H1 (cell line): ENCODE measurements around the gene CHRDL1. TPM values are rescaled to one million over a fixed set of nuclear protein-coding genes. Genes with fewer than 3 reads are reported as not detected.

ENCODE experiments used
- CTCF ChIA-PET: fragments of 300-600 bp; sonication (Branson Sonifier 250); formaldehyde crosslinking; loops from one replicate; lab custom pipeline; 2021; ENCODE audit not compliant: partially characterized antibody; lab: Charles Lee
- POLR2A ChIA-PET: fragments of 300-600 bp; sonication (Branson Sonifier 250); formaldehyde crosslinking; loops from one replicate; lab custom pipeline; 2021; ENCODE audit warnings: inconsistent platforms; ENCODE audit not compliant: partially characterized antibody; lab: Charles Lee
- DNase-seq, 2 experiments: peaks; one replicate each; pipeline versions ENCODE4 v3.0.0 to v3.0.0-alpha.2; 2010 to 2022; ENCODE audit warnings: low spot score in 2 of 2, low read depth in 1 of 2, mixed read lengths in 1 of 2
- FAIRE-seq: peaks from 2 replicates; lab custom pipeline; 2011; peaks lifted over from hg19 to GRCh38; lab: Jason Lieb, UNC
- H2AFZ ChIP-seq: 2 replicates; pipeline ENCODE4 v1.8.1; 2012; ENCODE audit warnings: low read length, inconsistent platforms
- H2AK5ac ChIP-seq: 2 replicates; pipeline ENCODE4 v1.6.1; 2013; ENCODE audit warnings: low read depth, low read length
- H2BK120ac ChIP-seq: replicated peaks from 2 replicates; pipeline ENCODE3; 2013; ENCODE audit warnings: low read depth, low read length, inconsistent platforms
- H2BK12ac ChIP-seq: 2 replicates; pipeline ENCODE4 v1.6.1; 2013; ENCODE audit warnings: low read depth, low read length
- H2BK15ac ChIP-seq: 2 replicates; pipeline ENCODE4 v1.6.1; 2013; ENCODE audit warnings: low read length
- H2BK20ac ChIP-seq: 2 replicates; pipeline ENCODE4 v1.6.1; 2013; ENCODE audit warnings: low read length
- H2BK5ac ChIP-seq: 2 replicates; pipeline ENCODE4 v1.6.1; 2013; ENCODE audit warnings: low read depth, low read length
- H3K14ac ChIP-seq: 2 replicates; pipeline ENCODE4 v1.6.1; 2013; ENCODE audit warnings: inconsistent platforms; ENCODE audit not compliant: insufficient read length
- H3K18ac ChIP-seq: 2 replicates; pipeline ENCODE4 v1.6.1; 2013; ENCODE audit warnings: low read length; ENCODE audit errors: extremely low read depth
- H3K23ac ChIP-seq: 2 replicates; pipeline ENCODE4 v1.6.1; 2013; ENCODE audit warnings: inconsistent platforms; ENCODE audit not compliant: insufficient read length
- H3K23me2 ChIP-seq: 2 replicates; pipeline ENCODE4 v1.6.1; 2013; ENCODE audit warnings: low read depth, low read length
- H3K27ac ChIP-seq: 2 replicates; pipeline ENCODE4 v1.6.1; 2011; ENCODE audit warnings: low read depth, low read length, inconsistent platforms
- H3K27me3 ChIP-seq, 4 experiments: replicated peaks in 1 of 4; 1 replicate in 1 of 4; 2 replicates in 3 of 4; pipeline versions ENCODE4 v1.6.1 to v1.8.1; 2011 to 2013; ENCODE audit warnings: low read length in 3 of 4, mild to moderate bottlenecking in 3 of 4, inconsistent platforms in 2 of 4, mixed read lengths in 2 of 4, moderate library complexity in 1 of 4; ENCODE audit not compliant: control insufficient read depth in 3 of 4, insufficient read depth in 3 of 4; ENCODE audit errors: extremely low read depth in 1 of 4
- H3K36me3 ChIP-seq, 4 experiments: 2 replicates each; pipeline versions ENCODE4 v1.6.1 to v1.8.1; 2011 to 2013; ENCODE audit warnings: mild to moderate bottlenecking in 4 of 4, low read length in 3 of 4, moderate library complexity in 2 of 4, control low read depth in 1 of 4, inconsistent platforms in 1 of 4; ENCODE audit not compliant: insufficient read depth in 4 of 4, control insufficient read depth in 2 of 4
- H3K4ac ChIP-seq: replicated peaks from 2 replicates; pipeline ENCODE3; 2013; ENCODE audit warnings: low read length, low read depth, mixed read lengths, inconsistent platforms; ENCODE audit not compliant: insufficient read length
- H3K4me1 ChIP-seq, 4 experiments: replicated peaks in 1 of 4; 1 replicate in 1 of 4; 2 replicates in 3 of 4; pipeline versions ENCODE4 v1.6.1 to v1.8.1; 2011 to 2013; ENCODE audit warnings: low read length in 3 of 4, inconsistent platforms in 2 of 4, mixed read lengths in 1 of 4; ENCODE audit not compliant: insufficient read depth in 4 of 4, control insufficient read depth in 3 of 4
- H3K4me2 ChIP-seq, 2 experiments: 2 replicates each; pipeline versions ENCODE4 v1.6.1 to v1.8.1; 2011 to 2013; ENCODE audit warnings: low read depth in 2 of 2, low read length in 2 of 2, control low read depth in 1 of 2, inconsistent platforms in 1 of 2, mild to moderate bottlenecking in 1 of 2; ENCODE audit not compliant: insufficient read depth in 1 of 2
- H3K4me3 ChIP-seq, 4 experiments: fragments of 200-600, 300-600 bp in 1 of 4; sonication (generic), shearing (Covaris generic), sonication (Bioruptor Twin) in 1 of 4; 2 replicates each; pipeline versions ENCODE4 v1.5.1 to v1.8.1; 2011 to 2016; ENCODE audit warnings: low read length in 4 of 4, low read depth in 3 of 4, control low read depth in 2 of 4, inconsistent platforms in 2 of 4, mild to moderate bottlenecking in 2 of 4, mixed read lengths in 1 of 4, moderate library complexity in 1 of 4; ENCODE audit not compliant: insufficient read depth in 2 of 4; ENCODE audit errors: extremely low read depth in 1 of 4
- H3K56ac ChIP-seq: replicated peaks from 2 replicates; pipeline ENCODE3; 2013; ENCODE audit warnings: low read depth, mild to moderate bottlenecking, mixed read lengths, low read length, inconsistent platforms; ENCODE audit not compliant: insufficient read length
- H3K79me1 ChIP-seq: 2 replicates; pipeline ENCODE4 v1.6.1; 2013; ENCODE audit warnings: low read depth, low read length, control low read depth
- H3K79me2 ChIP-seq, 2 experiments: 2 replicates each; pipeline versions ENCODE4 v1.6.1 to v1.8.1; 2012 to 2013; ENCODE audit warnings: low read length in 2 of 2, mild to moderate bottlenecking in 2 of 2, inconsistent platforms in 1 of 2; ENCODE audit not compliant: insufficient read depth in 2 of 2, control insufficient read depth in 1 of 2
- H3K9ac ChIP-seq, 4 experiments: replicated peaks in 1 of 4; 1 replicate in 1 of 4; 2 replicates in 3 of 4; pipeline versions ENCODE4 v1.6.1 to v1.8.1; 2011 to 2013; ENCODE audit warnings: low read depth in 3 of 4, low read length in 3 of 4, control low read depth in 2 of 4, mild to moderate bottlenecking in 2 of 4, moderate library complexity in 2 of 4, inconsistent platforms in 1 of 4; ENCODE audit errors: extremely low read depth in 1 of 4
- H3K9me3 ChIP-seq, 2 experiments: 2 replicates each; pipeline versions ENCODE4 v1.6.1 to v1.8.1; 2012 to 2013; ENCODE audit warnings: mild to moderate bottlenecking in 2 of 2, moderate library complexity in 2 of 2, control low read depth in 1 of 2, inconsistent platforms in 1 of 2, low read depth in 1 of 2, low read length in 1 of 2, mixed read lengths in 1 of 2; ENCODE audit not compliant: insufficient read depth in 2 of 2
- H4K20me1 ChIP-seq, 2 experiments: replicated peaks in 1 of 2; 2 replicates each; pipeline versions ENCODE3 to v1.8.1; 2011 to 2013; ENCODE audit warnings: inconsistent platforms in 2 of 2, low read length in 2 of 2, mild to moderate bottlenecking in 1 of 2; ENCODE audit not compliant: insufficient read depth in 2 of 2, control insufficient read depth in 1 of 2
- H4K5ac ChIP-seq: 2 replicates; pipeline ENCODE4 v1.6.1; 2013; ENCODE audit warnings: low read length, low read depth, mixed read lengths, inconsistent platforms; ENCODE audit not compliant: insufficient read length
- H4K8ac ChIP-seq: 2 replicates; pipeline ENCODE4 v1.8.0; 2013; ENCODE audit warnings: mild to moderate bottlenecking, moderate library complexity, low read length, inconsistent platforms; ENCODE audit not compliant: insufficient read depth; ENCODE audit errors: extremely low read depth
- H4K91ac ChIP-seq: replicated peaks from 2 replicates; pipeline ENCODE3; 2013; ENCODE audit warnings: low read length, mixed read lengths, inconsistent platforms; ENCODE audit not compliant: insufficient read length
- CBX8 ChIP-seq: fragments of 300-800, 300-1000 bp; sonication (generic); IDR thresholded peaks from 2 replicates; pipeline ENCODE4 v1.7.1; 2016; ENCODE audit warnings: low read depth, low read length, borderline replicate concordance
- EP300 ChIP-seq, 2 experiments: IDR thresholded peaks; 1 replicate in 1 of 2; 2 replicates in 1 of 2; pipeline ENCODE4 v1.6.1; 2011 to 2012; ENCODE audit warnings: low read depth in 2 of 2, low read length in 2 of 2, mild to moderate bottlenecking in 2 of 2, borderline replicate concordance in 1 of 2, inconsistent platforms in 1 of 2, moderate library complexity in 1 of 2
- HDAC2 ChIP-seq, 2 experiments: fragments of 300-600 bp in 1 of 2; sonication (generic) in 1 of 2; IDR thresholded peaks; 2 replicates each; pipeline ENCODE4 v1.6.1; 2011 to 2012; ENCODE audit warnings: low read depth in 2 of 2, low read length in 2 of 2, mild to moderate bottlenecking in 2 of 2, moderate library complexity in 2 of 2, borderline replicate concordance in 1 of 2, inconsistent platforms in 1 of 2
- HDAC6 ChIP-seq: IDR thresholded peaks from one replicate; pipeline ENCODE4 v1.7.1; 2012; ENCODE audit warnings: low read depth, mild to moderate bottlenecking, inconsistent platforms, low read length, moderate library complexity
- JUND ChIP-seq: IDR thresholded peaks from 2 replicates; pipeline ENCODE4 v1.6.1; 2011; ENCODE audit warnings: mild to moderate bottlenecking, improper control_type of control experiment, low read length
- RXRA ChIP-seq: IDR thresholded peaks from 2 replicates; pipeline ENCODE4 v1.6.1; 2011; ENCODE audit warnings: low read depth, mild to moderate bottlenecking, low read length, moderate library complexity; ENCODE audit not compliant: insufficient read depth
- WGBS, 2 experiments: shearing (Covaris generic) in 1 of 2; methylation state at CpG; one replicate each; pipeline versions ENCODE4 v1.1.6 to v1.1.7; 2013 to 2015; ENCODE audit warnings: low lambda C conversion rate in 2 of 2, mixed read lengths in 2 of 2, inconsistent platforms in 1 of 2, low coverage in 1 of 2, missing lambda C conversion rate in 1 of 2; ENCODE audit not compliant: insufficient replicate concordance in 2 of 2, insufficient coverage in 1 of 2, insufficient read length in 1 of 2; ENCODE audit errors: extremely low coverage in 1 of 2, missing lambda C conversion rate in 1 of 2; 5-methylcytosine and 5-hydroxymethylcytosine counted together
- polyA plus RNA-seq, 7 experiments: library from polyadenylated mRNA; depleted of rRNA in 3 of 7; stranded (reverse) in 5 of 7; unstranded in 2 of 7; fragments of >200 nt in 5 of 7; fragments of 200-250 nt in 2 of 7; gene quantifications; 1 replicate in 5 of 7; 2 replicates in 1 of 7; 4 replicates in 1 of 7; pipeline versions ENCODE4 v1.2.1 to v1.2.3, GENCODE V29; 2011 to 2013; ENCODE audit warnings: missing spikeins in 2 of 7, mixed read lengths in 2 of 7
- total RNA-seq: library from RNA; stranded (reverse); fragmentation: NEBNext Ultra II Directional; extraction: Animal tissue kit (Norgen Biotek cat#: 25700); gene quantifications from 2 replicates; pipeline ENCODE4 v1.2.1, GENCODE V29; 2021
- TF ChIP-seq, protein P1 (sequence below): IDR thresholded peaks from 2 replicates; pipeline ENCODE4 v1.6.1; 2011; ENCODE audit warnings: low read depth, mild to moderate bottlenecking, low read length; ENCODE audit not compliant: insufficient read depth
- TF ChIP-seq, protein P2 (sequence below), 3 experiments: IDR thresholded peaks; 1 replicate in 2 of 3; 2 replicates in 1 of 3; pipeline versions ENCODE4 v1.5.1 to v1.6.1; 2011; ENCODE audit warnings: low read length in 3 of 3, mild to moderate bottlenecking in 3 of 3, inconsistent platforms in 2 of 3, low read depth in 1 of 3, moderate library complexity in 1 of 3; ENCODE audit not compliant: insufficient read depth in 1 of 3; ENCODE audit errors: control extremely low read depth in 1 of 3

The CHRDL1 gene
- total and polyA plus RNA-seq, 2 of the 8 experiments (the other 6 are each of a cell fraction or from before 2014, with no cell fraction given) = 5.6 to 15.6 TPM

DNA sequence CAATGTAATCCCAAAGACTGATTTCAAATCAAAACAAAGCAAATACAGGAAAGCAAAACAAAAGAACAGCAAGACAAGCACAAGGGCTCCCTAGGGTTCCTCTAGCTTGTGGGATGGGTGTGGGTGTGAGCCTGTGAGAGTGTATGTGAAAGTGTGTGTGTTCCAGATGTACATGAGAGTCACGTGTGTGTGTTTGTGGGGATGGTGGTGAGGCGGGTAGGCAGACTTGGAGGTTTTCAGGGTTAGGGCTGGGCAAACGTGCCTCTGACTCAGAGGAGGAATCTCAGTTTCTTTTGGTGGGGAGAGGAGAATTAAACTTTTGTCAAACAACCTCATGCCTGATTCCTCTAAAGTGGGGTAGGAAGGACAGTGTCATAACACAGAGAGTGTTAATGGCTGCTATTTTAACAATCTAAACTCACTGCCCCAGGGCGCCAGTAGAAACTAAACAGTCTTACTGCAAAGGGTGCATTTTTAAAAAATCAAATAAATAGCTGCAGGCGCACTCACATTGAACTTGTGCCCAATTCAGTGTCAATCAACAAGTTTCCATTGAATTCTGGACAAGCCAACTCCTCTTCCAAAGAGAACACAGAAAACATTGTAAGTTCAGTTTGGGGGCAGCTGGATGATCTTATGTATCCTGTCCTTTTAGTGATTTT is 51.8 kb downstream of the CHRDL1 start:
- H3K4me1 ChIP-seq = 0 out of 7 replicates have a peak, but pooled peaks cover 0 to 2% (median 0%) of the 10 kb centered on the region in 4 experiments
- no peak overlapping the region for H3K4ac ChIP-seq
- no peaks in the 10 kb centered on the region for H4K20me1 ChIP-seq
- no peaks in the 10 kb centered on the region for H3K27me3 ChIP-seq
- H3K23me2 ChIP-seq = no peaks in the 10 kb centered on the region
- 72% methylated on average over 4 of the region's 5 CpGs; no CpG with 5 or more reads in 1 of the 2 experiments for WGBS, 2 experiments
- H3K18ac ChIP-seq = no peak overlapping the region
- H3K27ac ChIP-seq = no peak overlapping the region
- no peak overlapping the region for H3K14ac ChIP-seq
- no peak overlapping the region for H4K91ac ChIP-seq
- ChIA-PET POLR2A (no interaction called here), CTCF (interaction anchor here (0.9 kb wide), 1 partner anchor 16 kb away, joined by 3 read pairs; no protein-coding TSS in a partner anchor)
- H3K9ac ChIP-seq = no peak overlapping the region
- DNase-seq (no peak), FAIRE-seq (no peak)
- no peak overlapping the region for H2BK15ac ChIP-seq
- H2AK5ac ChIP-seq = no peak overlapping the region
- H4K5ac ChIP-seq = no peak overlapping the region
- H3K4me2 ChIP-seq = no peak overlapping the region
- H2BK120ac ChIP-seq = no peak overlapping the region
- no peak overlapping the region for H3K4me3 ChIP-seq
- H2BK12ac ChIP-seq = no peak overlapping the region
- H3K9me3 ChIP-seq = no peaks in the 10 kb centered on the region
- H3K23ac ChIP-seq = no peak overlapping the region
- H3K36me3 ChIP-seq = no peaks in the 10 kb centered on the region
- H4K8ac ChIP-seq = no peak overlapping the region
- H2BK20ac ChIP-seq = no peak overlapping the region
- H3K79me2 ChIP-seq = no peaks in the 10 kb centered on the region
- no peak overlapping the region for H3K56ac ChIP-seq
- H2AFZ ChIP-seq = no peak overlapping the region
- no peak overlapping the region for H2BK5ac ChIP-seq
- H3K79me1 ChIP-seq = no peaks in the 10 kb centered on the region
- no peak for TF ChIP-seq EP300 (IDR thresholded peaks at IDR 0.05; ENCODE audit: borderline replicate concordance in 1 of 2, low read depth in 2 of 2, low read length in 2 of 2)
- no peak for TF ChIP-seq HDAC6
- TF ChIP-seq, protein P1, sequence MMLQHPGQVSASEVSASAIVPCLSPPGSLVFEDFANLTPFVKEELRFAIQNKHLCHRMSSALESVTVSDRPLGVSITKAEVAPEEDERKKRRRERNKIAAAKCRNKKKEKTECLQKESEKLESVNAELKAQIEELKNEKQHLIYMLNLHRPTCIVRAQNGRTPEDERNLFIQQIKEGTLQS = no peak
- TF ChIP-seq, protein P2, sequence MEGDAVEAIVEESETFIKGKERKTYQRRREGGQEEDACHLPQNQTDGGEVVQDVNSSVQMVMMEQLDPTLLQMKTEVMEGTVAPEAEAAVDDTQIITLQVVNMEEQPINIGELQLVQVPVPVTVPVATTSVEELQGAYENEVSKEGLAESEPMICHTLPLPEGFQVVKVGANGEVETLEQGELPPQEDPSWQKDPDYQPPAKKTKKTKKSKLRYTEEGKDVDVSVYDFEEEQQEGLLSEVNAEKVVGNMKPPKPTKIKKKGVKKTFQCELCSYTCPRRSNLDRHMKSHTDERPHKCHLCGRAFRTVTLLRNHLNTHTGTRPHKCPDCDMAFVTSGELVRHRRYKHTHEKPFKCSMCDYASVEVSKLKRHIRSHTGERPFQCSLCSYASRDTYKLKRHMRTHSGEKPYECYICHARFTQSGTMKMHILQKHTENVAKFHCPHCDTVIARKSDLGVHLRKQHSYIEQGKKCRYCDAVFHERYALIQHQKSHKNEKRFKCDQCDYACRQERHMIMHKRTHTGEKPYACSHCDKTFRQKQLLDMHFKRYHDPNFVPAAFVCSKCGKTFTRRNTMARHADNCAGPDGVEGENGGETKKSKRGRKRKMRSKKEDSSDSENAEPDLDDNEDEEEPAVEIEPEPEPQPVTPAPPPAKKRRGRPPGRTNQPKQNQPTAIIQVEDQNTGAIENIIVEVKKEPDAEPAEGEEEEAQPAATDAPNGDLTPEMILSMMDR (IDR thresholded peaks at IDR 0.05; ENCODE audit: control extremely low read depth in 1 of 3, insufficient read depth in 1 of 3, low read depth in 1 of 3, low read length in 3 of 3) = no peak
- no peak for TF ChIP-seq JUND
- no peak for TF ChIP-seq CBX8
- TF ChIP-seq RXRA = no peak
- TF ChIP-seq HDAC2 (IDR thresholded peaks at IDR 0.05; ENCODE audit: borderline replicate concordance in 1 of 2, low read depth in 2 of 2, low read length in 2 of 2) = no peak
